ENCODE results near the gene STAT4. TPM values are rescaled to one million over a fixed set of nuclear protein-coding genes. Genes with fewer than 3 reads are reported as not detected.

The STAT4 gene
- total RNA-seq, 1 experiment from 2014 or later, result 0.33 TPM

DNA sequence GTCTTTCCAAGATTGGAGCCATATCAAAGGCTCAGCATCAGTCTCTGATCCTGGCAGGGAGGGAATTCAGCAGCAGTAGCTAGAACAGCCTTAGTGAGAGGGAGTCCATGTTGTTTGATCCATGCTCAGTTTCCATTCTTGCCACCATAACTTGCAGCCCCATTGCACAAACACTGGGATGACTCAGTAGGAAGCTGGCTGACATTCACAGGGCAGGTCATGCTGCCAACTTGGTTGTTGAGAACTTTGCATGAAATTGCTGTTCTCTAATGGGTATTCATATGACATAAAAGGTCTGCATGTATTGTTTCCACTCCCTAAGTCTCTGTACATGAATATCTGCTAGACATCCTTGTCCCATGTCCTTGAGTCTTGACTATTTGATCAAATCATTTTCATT lies 29.9 kb upstream of the STAT4 start:
- Histone ChIP-seq H3K27me3 (ENCODE audit: insufficient read depth, low read length) (no peaks in the 10 kb centered on the region), H3K18ac (ENCODE audit: insufficient read length, low read depth, low read length) (no peak overlapping the region), H2AK5ac (ENCODE audit: insufficient read length, low read length) (no peak overlapping the region), H2AFZ (ENCODE audit: low read length) (no peak overlapping the region), H2BK12ac (ENCODE audit: insufficient read length, low read depth, low read length) (no peak overlapping the region), H3T11ph (ENCODE audit: low read length) (no peak overlapping the region), H3K9ac (ENCODE audit: extremely low read depth, insufficient read length, low read length) (no peak overlapping the region), H4K20me1 (ENCODE audit: control insufficient read depth, insufficient read depth, insufficient read length) (no peaks in the 10 kb centered on the region), H3K79me1 (ENCODE audit: insufficient read depth, low read depth, low read length, poor library complexity, severe bottlenecking) (no peaks in the 10 kb centered on the region), H4K91ac (ENCODE audit: insufficient read length, low read depth, low read length) (no peak overlapping the region), H2BK15ac (ENCODE audit: low read depth, low read length) (no peak overlapping the region), H3K79me2 (ENCODE audit: insufficient read depth, low read length) (no peaks in the 10 kb centered on the region), H3K4ac (ENCODE audit: low read depth, low read length) (no peak overlapping the region), H3K27ac (ENCODE audit: insufficient read length, low read depth, low read length) (no peak overlapping the region), H3K23ac (ENCODE audit: insufficient read length, low read depth, low read length) (no peak overlapping the region), H3K4me2 (ENCODE audit: insufficient read depth, insufficient read length, low read length) (no peak overlapping the region), H2BK120ac (ENCODE audit: low read depth, low read length, poor library complexity, severe bottlenecking) (no peak overlapping the region), H2BK20ac (ENCODE audit: low read depth, low read length, poor library complexity, severe bottlenecking) (no peak overlapping the region), H4K5ac (ENCODE audit: insufficient read length, low read depth, low read length) (no peak overlapping the region), H3K14ac (ENCODE audit: insufficient read depth, low read length) (no peak overlapping the region), H3K4me1 (ENCODE audit: insufficient read depth, low read length) (no peaks in the 10 kb centered on the region), H4K8ac (replicated peaks; ENCODE audit: insufficient read length, low read depth, low read length) (no peak overlapping the region), H2BK5ac (ENCODE audit: insufficient read length, low read length) (no peak overlapping the region), H3K9me3 (ENCODE audit: control insufficient read depth, low read depth, low read length) (no peaks in the 10 kb centered on the region), H3K23me2 (ENCODE audit: insufficient read length, low read depth, low read length, poor library complexity, severe bottlenecking) (no peaks in the 10 kb centered on the region), H3K56ac (ENCODE audit: insufficient read length, low read depth, low read length) (no peak overlapping the region)
- Mint-ChIP-seq H3K27ac (no peak overlapping the region), H3K4me3 (no peak overlapping the region), H3K36me3 (ENCODE audit: insufficient read depth in 1 of 3, low read depth in 3 of 3) (no peaks in the 10 kb centered on the region), H3K4me1 (no peaks in the 10 kb centered on the region), H3K9me3 (no peaks in the 10 kb centered on the region), H3K27me3 (ENCODE audit: low read depth) (no peaks in the 10 kb centered on the region)
- DNase-seq, result no peak
- TF ChIP-seq, protein P1, sequence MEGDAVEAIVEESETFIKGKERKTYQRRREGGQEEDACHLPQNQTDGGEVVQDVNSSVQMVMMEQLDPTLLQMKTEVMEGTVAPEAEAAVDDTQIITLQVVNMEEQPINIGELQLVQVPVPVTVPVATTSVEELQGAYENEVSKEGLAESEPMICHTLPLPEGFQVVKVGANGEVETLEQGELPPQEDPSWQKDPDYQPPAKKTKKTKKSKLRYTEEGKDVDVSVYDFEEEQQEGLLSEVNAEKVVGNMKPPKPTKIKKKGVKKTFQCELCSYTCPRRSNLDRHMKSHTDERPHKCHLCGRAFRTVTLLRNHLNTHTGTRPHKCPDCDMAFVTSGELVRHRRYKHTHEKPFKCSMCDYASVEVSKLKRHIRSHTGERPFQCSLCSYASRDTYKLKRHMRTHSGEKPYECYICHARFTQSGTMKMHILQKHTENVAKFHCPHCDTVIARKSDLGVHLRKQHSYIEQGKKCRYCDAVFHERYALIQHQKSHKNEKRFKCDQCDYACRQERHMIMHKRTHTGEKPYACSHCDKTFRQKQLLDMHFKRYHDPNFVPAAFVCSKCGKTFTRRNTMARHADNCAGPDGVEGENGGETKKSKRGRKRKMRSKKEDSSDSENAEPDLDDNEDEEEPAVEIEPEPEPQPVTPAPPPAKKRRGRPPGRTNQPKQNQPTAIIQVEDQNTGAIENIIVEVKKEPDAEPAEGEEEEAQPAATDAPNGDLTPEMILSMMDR (conservative IDR thresholded peaks at IDR 0.05), result no peak
